ENCODE measurements around the gene TRIOBP.

TRIOBP gene

GRCh38 chr22:37672920-37673455, 23.9 kb upstream of the TRIOBP start:
- no peak for TF ChIP-seq CTCF (IDR thresholded peaks at IDR 0.05; ENCODE audit: borderline replicate concordance, insufficient read depth, low read depth, low read length)
- no peak overlapping the region for H3K4me3 ChIP-seq (ENCODE audit: low read depth, low read length)

GRCh38 chr22:37674248-37674647, 22.6 kb upstream of the TRIOBP start:
- H3K4me3 ChIP-seq (ENCODE audit: low read depth, low read length) = no peak overlapping the region
- no peak for TF ChIP-seq CTCF (IDR thresholded peaks at IDR 0.05; ENCODE audit: borderline replicate concordance, insufficient read depth, low read depth, low read length)

GRCh38 chr22:37674951-37675929, 21.6 kb upstream of the TRIOBP start, which contains the start of gene LGALS1:
LGALS1 (plus strand) TSS chr22:37675636; CDS start chr22:37675703, 67 bp downstream.
- peak within 1 kb of the TSS; percentile 68 for H3K4me3 ChIP-seq (ENCODE audit: low read depth, low read length)
- TF ChIP-seq CTCF (IDR thresholded peaks at IDR 0.05; ENCODE audit: borderline replicate concordance, insufficient read depth, low read depth, low read length) = no peak

- H3K4me3 ChIP-seq (ENCODE audit: low read depth, low read length) = peak overlapping the region; percentile 68
- TF ChIP-seq CTCF (IDR thresholded peaks at IDR 0.05; ENCODE audit: borderline replicate concordance, insufficient read depth, low read depth, low read length) = no peak
These were observed 20.7 kb upstream of the TRIOBP start for GRCh38 chr22:37675930-37676735.

- H3K4me3 ChIP-seq (ENCODE audit: low read depth, low read length) = peak overlapping the region; percentile 68
- TF ChIP-seq CTCF (IDR thresholded peaks at IDR 0.05; ENCODE audit: borderline replicate concordance, insufficient read depth, low read depth, low read length) = no peak
These were observed 19.9 kb upstream of the TRIOBP start for GRCh38 chr22:37676736-37677492.

GRCh38 chr22:37677493-37677974, 19.3 kb upstream of the TRIOBP start:
- peak overlapping the region; percentile 68 for H3K4me3 ChIP-seq (ENCODE audit: low read depth, low read length)
- no peak for TF ChIP-seq CTCF (IDR thresholded peaks at IDR 0.05; ENCODE audit: borderline replicate concordance, insufficient read depth, low read depth, low read length)

Data from GM12875 (cell line).